HG03108 (cell line): Measurements from ENCODE around the gene NXT1.

ENCODE experiments used
- ATAC-seq: cut with Tn5 transposase; IDR thresholded peaks from one replicate; pipeline ENCODE4 v1.9.1; 2021; ENCODE audit warnings: moderate library complexity; ENCODE audit not compliant: unreplicated experiment

The NXT1 gene

GRCh38 chr20:23358923-23359593 is 8.5 kb downstream of the NXT1 start:
- no peak for ATAC-seq

GRCh38 chr20:23360531-23360930 is 9.9 kb downstream of the NXT1 start:
- ATAC-seq = no peak

- ATAC-seq = no peak
These were observed 10.5 kb downstream of the NXT1 start for GRCh38 chr20:23361119-23361475.

- peak; percentile 53 for ATAC-seq
These were observed 11.1 kb downstream of the NXT1 start, which contains the start of gene GZF1 for GRCh38 chr20:23361476-23362391. GZF1 (plus strand) TSS chr20:23362182; CDS start chr20:23364384, 2,202 bp downstream.

GRCh38 chr20:23362392-23363256 is 12.0 kb downstream of the NXT1 start:
- ATAC-seq = peak; percentile 9

GRCh38 chr20:23363257-23363649 is 12.7 kb downstream of the NXT1 start:
- no peak for ATAC-seq

- ATAC-seq = no peak
These were observed 15.0 kb downstream of the NXT1 start for GRCh38 chr20:23365390-23366165.

- no peak for ATAC-seq
These were observed 15.8 kb downstream of the NXT1 start for GRCh38 chr20:23366384-23366783.

- ATAC-seq = no peak
These were observed 17.2 kb downstream of the NXT1 start for GRCh38 chr20:23367770-23368169.

GRCh38 chr20:23368316-23369071 is 17.9 kb downstream of the NXT1 start:
- no peak for ATAC-seq

- no peak for ATAC-seq
These were observed 18.7 kb downstream of the NXT1 start for GRCh38 chr20:23369072-23369823.

- ATAC-seq = no peak
These were observed 19.7 kb downstream of the NXT1 start for GRCh38 chr20:23370274-23370673.

- ATAC-seq = no peak
These were observed 20.3 kb downstream of the NXT1 start for GRCh38 chr20:23370873-23371272.

- ATAC-seq = no peak
These were observed 20.9 kb downstream of the NXT1 start for GRCh38 chr20:23371496-23371895.

GRCh38 chr20:23374441-23374840 is 23.9 kb downstream of the NXT1 start:
- ATAC-seq = no peak

GRCh38 chr20:23375827-23376226 is 25.2 kb downstream of the NXT1 start:
- no peak for ATAC-seq

- no peak for ATAC-seq
These were observed 29.2 kb downstream of the NXT1 start for GRCh38 chr20:23379772-23380171.

GRCh38 chr20:23381876-23382275 is 31.3 kb downstream of the NXT1 start:
- ATAC-seq = no peak
